GM06990 (cell line): Measurements from ENCODE around the gene ADGRD2.

Experiments
- DNase-seq: peaks from one replicate; pipeline ENCODE4 v3.0.0-alpha.2; 2011; ENCODE audit not compliant: insufficient read length; ENCODE audit errors: extremely low read depth
- H3K27me3 ChIP-seq: replicated peaks from 2 replicates; pipeline ENCODE4 v1.6.0; 2011; ENCODE audit warnings: low read length; ENCODE audit not compliant: control insufficient read depth, insufficient read depth
- H3K36me3 ChIP-seq: 2 replicates; pipeline ENCODE4 v1.5.1; 2011; ENCODE audit warnings: low read length; ENCODE audit not compliant: control insufficient read depth, insufficient read depth
- H3K4me3 ChIP-seq: replicated peaks from 2 replicates; pipeline ENCODE4 v1.5.1; 2011; ENCODE audit warnings: low read depth, mild to moderate bottlenecking, control low read depth, low read length
- TF ChIP-seq, protein P1 (sequence below): IDR thresholded peaks from 2 replicates; pipeline ENCODE4 v1.5.1; 2011; ENCODE audit warnings: low read length, control low read depth, mild to moderate bottlenecking, inconsistent platforms; ENCODE audit not compliant: insufficient read depth, poor library complexity, severe bottlenecking

The ADGRD2 gene

GRCh38 chr9:124481115-124481514 lies 30.9 kb downstream of the ADGRD2 start:
- H3K36me3 ChIP-seq = no peaks in the 10 kb centered on the region
- peaks cover 2% of the 10 kb centered on the region for H3K27me3 ChIP-seq
- TF ChIP-seq, protein P1, sequence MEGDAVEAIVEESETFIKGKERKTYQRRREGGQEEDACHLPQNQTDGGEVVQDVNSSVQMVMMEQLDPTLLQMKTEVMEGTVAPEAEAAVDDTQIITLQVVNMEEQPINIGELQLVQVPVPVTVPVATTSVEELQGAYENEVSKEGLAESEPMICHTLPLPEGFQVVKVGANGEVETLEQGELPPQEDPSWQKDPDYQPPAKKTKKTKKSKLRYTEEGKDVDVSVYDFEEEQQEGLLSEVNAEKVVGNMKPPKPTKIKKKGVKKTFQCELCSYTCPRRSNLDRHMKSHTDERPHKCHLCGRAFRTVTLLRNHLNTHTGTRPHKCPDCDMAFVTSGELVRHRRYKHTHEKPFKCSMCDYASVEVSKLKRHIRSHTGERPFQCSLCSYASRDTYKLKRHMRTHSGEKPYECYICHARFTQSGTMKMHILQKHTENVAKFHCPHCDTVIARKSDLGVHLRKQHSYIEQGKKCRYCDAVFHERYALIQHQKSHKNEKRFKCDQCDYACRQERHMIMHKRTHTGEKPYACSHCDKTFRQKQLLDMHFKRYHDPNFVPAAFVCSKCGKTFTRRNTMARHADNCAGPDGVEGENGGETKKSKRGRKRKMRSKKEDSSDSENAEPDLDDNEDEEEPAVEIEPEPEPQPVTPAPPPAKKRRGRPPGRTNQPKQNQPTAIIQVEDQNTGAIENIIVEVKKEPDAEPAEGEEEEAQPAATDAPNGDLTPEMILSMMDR = no peak
- H3K4me3 ChIP-seq = no peak overlapping the region
- no peak for DNase-seq

- H3K27me3 ChIP-seq = no peaks in the 10 kb centered on the region; the same call in 1 of the 2 replicates
- no peak for DNase-seq
- no peak overlapping the region for H3K4me3 ChIP-seq
- TF ChIP-seq, protein P1 = no peak
- no peaks in the 10 kb centered on the region for H3K36me3 ChIP-seq
These were observed 32.3 kb downstream of the ADGRD2 start for GRCh38 chr9:124482431-124483031.

DNA sequence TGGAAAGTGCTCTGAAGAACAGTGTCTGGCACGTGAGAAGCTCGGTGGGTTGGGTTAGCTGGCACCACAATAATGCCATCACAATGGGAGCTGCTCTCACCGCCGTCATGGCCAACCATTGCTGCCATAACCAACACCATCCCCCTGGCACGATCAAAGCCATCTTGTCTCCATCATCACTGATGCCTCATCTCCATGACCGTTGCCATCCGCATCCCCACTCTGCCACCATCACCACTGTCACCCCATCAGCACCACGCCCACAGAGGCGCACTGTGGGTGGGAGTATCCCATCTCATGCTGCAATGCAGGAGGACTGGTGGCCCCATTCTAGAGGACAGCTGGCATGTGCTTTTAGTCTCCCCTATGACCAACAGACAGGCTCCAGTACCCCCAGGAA lies 33.2 kb downstream of the ADGRD2 start:
- no peak for DNase-seq
- Histone ChIP-seq H3K36me3 (no peaks in the 10 kb centered on the region), H3K27me3 (no peaks in the 10 kb centered on the region; the same call in 1 of the 2 replicates), H3K4me3 (no peak overlapping the region)
- TF ChIP-seq, protein P1 = no peak

DNA sequence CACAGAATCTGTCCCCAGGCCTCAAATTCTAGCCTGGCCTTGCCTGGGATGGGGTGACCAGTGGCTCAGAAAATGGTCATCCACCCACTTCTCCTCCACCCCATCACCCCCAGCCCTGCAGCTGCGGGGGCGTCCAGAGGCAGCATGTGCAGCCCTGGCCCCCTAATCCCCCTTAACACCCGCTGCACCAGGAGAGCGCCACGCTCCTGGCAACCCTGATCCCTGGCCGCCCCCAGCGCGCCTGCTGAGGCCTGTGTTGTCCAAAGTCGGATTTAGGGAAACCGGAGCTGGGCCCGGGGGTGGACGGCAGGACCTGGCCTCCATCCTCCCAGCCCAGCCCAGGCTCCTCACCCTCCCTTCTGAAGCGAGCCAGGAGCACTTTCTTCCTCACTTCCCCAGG lies 35.0 kb downstream of the ADGRD2 start:
- no peaks in the 10 kb centered on the region; the same call in 1 of the 2 replicates for H3K27me3 ChIP-seq
- no peak overlapping the region for H3K4me3 ChIP-seq
- H3K36me3 ChIP-seq = no peaks in the 10 kb centered on the region
- TF ChIP-seq, protein P1 = no peak
- DNase-seq = no peak

GRCh38 chr9:124485936-124486335 lies 35.7 kb downstream of the ADGRD2 start:
- DNase-seq = no peak
- H3K36me3 ChIP-seq = no peaks in the 10 kb centered on the region
- TF ChIP-seq, protein P1 = no peak
- H3K4me3 ChIP-seq = no peak overlapping the region
- no peaks in the 10 kb centered on the region; the same call in 1 of the 2 replicates for H3K27me3 ChIP-seq

GRCh38 chr9:124486778-124487259 lies 36.6 kb downstream of the ADGRD2 start:
- Histone ChIP-seq H3K27me3 (no peaks in the 10 kb centered on the region; the same call in 1 of the 2 replicates), H3K4me3 (no peak overlapping the region), H3K36me3 (no peaks in the 10 kb centered on the region)
- no peak for DNase-seq
- TF ChIP-seq, protein P1 = no peak
